Measurements from ENCODE around the gene PTPRU.

Gene PTPRU

GRCh38 chr1:29254346-29254745, 18.0 kb downstream of the PTPRU start:
- Histone ChIP-seq H3K27me3 (ENCODE audit: control insufficient read depth, insufficient read depth, low read length, poor library complexity, severe bottlenecking) (peaks cover 17% of the 10 kb centered on the region), H3K4me1 (ENCODE audit: control insufficient read depth, insufficient read depth, low read length) (peaks cover 30% of the 10 kb centered on the region), H3K4me3 (ENCODE audit: insufficient read depth, low read depth, low read length) (no peak overlapping the region), H3K9me3 (ENCODE audit: control insufficient read depth, low read length) (no peaks in the 10 kb centered on the region), H3K36me3 (ENCODE audit: control insufficient read depth, insufficient read depth, low read length) (no peaks in the 10 kb centered on the region), H3K27ac (ENCODE audit: insufficient read depth, low read depth, low read length, poor library complexity, severe bottlenecking) (no peak overlapping the region)
- 94 to 95% methylated on average over 7 of the region's 7 CpGs for whole genome bisulfite sequencing, 2 experiments

- peaks cover 25% of the 10 kb centered on the region for H3K27me3 ChIP-seq (ENCODE audit: control insufficient read depth, insufficient read depth, low read length, poor library complexity, severe bottlenecking)
- no peak overlapping the region for H3K27ac ChIP-seq (ENCODE audit: insufficient read depth, low read depth, low read length, poor library complexity, severe bottlenecking)
- H3K9me3 ChIP-seq (ENCODE audit: control insufficient read depth, low read length) = no peaks in the 10 kb centered on the region
- no peaks in the 10 kb centered on the region for H3K36me3 ChIP-seq (ENCODE audit: control insufficient read depth, insufficient read depth, low read length)
- 92 to 95% methylated on average over 10 of the region's 10 CpGs for WGBS, 2 experiments
- H3K4me1 ChIP-seq (ENCODE audit: control insufficient read depth, insufficient read depth, low read length) = peaks cover 22% of the 10 kb centered on the region
- no peak overlapping the region for H3K4me3 ChIP-seq (ENCODE audit: insufficient read depth, low read depth, low read length)
Measured at GRCh38 chr1:29255134-29255666, 18.9 kb downstream of the PTPRU start.

GRCh38 chr1:29256394-29256793, 20.1 kb downstream of the PTPRU start:
- no peak overlapping the region for H3K4me3 ChIP-seq (ENCODE audit: insufficient read depth, low read depth, low read length)
- H3K27ac ChIP-seq (ENCODE audit: insufficient read depth, low read depth, low read length, poor library complexity, severe bottlenecking) = no peak overlapping the region
- H3K36me3 ChIP-seq (ENCODE audit: control insufficient read depth, insufficient read depth, low read length) = no peaks in the 10 kb centered on the region
- no peaks in the 10 kb centered on the region for H3K9me3 ChIP-seq (ENCODE audit: control insufficient read depth, low read length)
- H3K27me3 ChIP-seq (ENCODE audit: control insufficient read depth, insufficient read depth, low read length, poor library complexity, severe bottlenecking) = peaks cover 29% of the 10 kb centered on the region
- peaks cover 19% of the 10 kb centered on the region for H3K4me1 ChIP-seq (ENCODE audit: control insufficient read depth, insufficient read depth, low read length)
- 80 to 84% methylated on average over 5 of the region's 5 CpGs for WGBS, 2 experiments

GRCh38 chr1:29256979-29257804, 20.9 kb downstream of the PTPRU start:
- 34% methylated on average over 11 of the region's 11 CpGs for WGBS, 2 experiments
- Histone ChIP-seq H3K4me1 (ENCODE audit: control insufficient read depth, insufficient read depth, low read length) (peaks cover 19% of the 10 kb centered on the region), H3K27me3 (ENCODE audit: control insufficient read depth, insufficient read depth, low read length, poor library complexity, severe bottlenecking) (peaks cover 29% of the 10 kb centered on the region), H3K4me3 (ENCODE audit: insufficient read depth, low read depth, low read length) (no peak overlapping the region), H3K36me3 (ENCODE audit: control insufficient read depth, insufficient read depth, low read length) (no peaks in the 10 kb centered on the region), H3K27ac (ENCODE audit: insufficient read depth, low read depth, low read length, poor library complexity, severe bottlenecking) (no peak overlapping the region), H3K9me3 (ENCODE audit: control insufficient read depth, low read length) (no peaks in the 10 kb centered on the region)

- Histone ChIP-seq H3K4me1 (ENCODE audit: control insufficient read depth, insufficient read depth, low read length) (peaks cover 19% of the 10 kb centered on the region), H3K36me3 (ENCODE audit: control insufficient read depth, insufficient read depth, low read length) (no peaks in the 10 kb centered on the region), H3K27me3 (ENCODE audit: control insufficient read depth, insufficient read depth, low read length, poor library complexity, severe bottlenecking) (peaks cover 29% of the 10 kb centered on the region), H3K4me3 (ENCODE audit: insufficient read depth, low read depth, low read length) (no peak overlapping the region), H3K9me3 (ENCODE audit: control insufficient read depth, low read length) (no peaks in the 10 kb centered on the region), H3K27ac (ENCODE audit: insufficient read depth, low read depth, low read length, poor library complexity, severe bottlenecking) (no peak overlapping the region)
- 91 to 94% methylated on average over 16 of the region's 16 CpGs for WGBS, 2 experiments
Measured at GRCh38 chr1:29258189-29258975, 22.1 kb downstream of the PTPRU start.

GRCh38 chr1:29258976-29259801, 22.9 kb downstream of the PTPRU start:
- Histone ChIP-seq H3K9me3 (ENCODE audit: control insufficient read depth, low read length) (no peaks in the 10 kb centered on the region), H3K27me3 (ENCODE audit: control insufficient read depth, insufficient read depth, low read length, poor library complexity, severe bottlenecking) (peaks cover 29% of the 10 kb centered on the region), H3K4me3 (ENCODE audit: insufficient read depth, low read depth, low read length) (peak overlapping the region; percentile 44), H3K27ac (ENCODE audit: insufficient read depth, low read depth, low read length, poor library complexity, severe bottlenecking) (no peak overlapping the region), H3K4me1 (ENCODE audit: control insufficient read depth, insufficient read depth, low read length) (peaks cover 19% of the 10 kb centered on the region), H3K36me3 (ENCODE audit: control insufficient read depth, insufficient read depth, low read length) (no peaks in the 10 kb centered on the region)
- WGBS, 2 experiments = 11% methylated on average over 38 of the region's 38 CpGs

GRCh38 chr1:29259802-29260441, 23.6 kb downstream of the PTPRU start:
- H3K27ac ChIP-seq (ENCODE audit: insufficient read depth, low read depth, low read length, poor library complexity, severe bottlenecking) = no peak overlapping the region
- WGBS, 2 experiments = 3 to 4% methylated on average over 56 of the region's 56 CpGs
- H3K4me1 ChIP-seq (ENCODE audit: control insufficient read depth, insufficient read depth, low read length) = peaks cover 19% of the 10 kb centered on the region

GRCh38 chr1:29260531-29260930, 24.2 kb downstream of the PTPRU start:
- peaks cover 29% of the 10 kb centered on the region for H3K27me3 ChIP-seq (ENCODE audit: control insufficient read depth, insufficient read depth, low read length, poor library complexity, severe bottlenecking)
- H3K36me3 ChIP-seq (ENCODE audit: control insufficient read depth, insufficient read depth, low read length) = no peaks in the 10 kb centered on the region
- peaks cover 19% of the 10 kb centered on the region for H3K4me1 ChIP-seq (ENCODE audit: control insufficient read depth, insufficient read depth, low read length)
- H3K4me3 ChIP-seq (ENCODE audit: insufficient read depth, low read depth, low read length) = no peak overlapping the region
- WGBS, 2 experiments = 92 to 93% methylated on average over 29 of the region's 29 CpGs
- H3K27ac ChIP-seq (ENCODE audit: insufficient read depth, low read depth, low read length, poor library complexity, severe bottlenecking) = no peak overlapping the region
- no peaks in the 10 kb centered on the region for H3K9me3 ChIP-seq (ENCODE audit: control insufficient read depth, low read length)

More at GRCh38 chr1:29259802-29260441, 23.6 kb downstream of the PTPRU start:
- H3K9me3 ChIP-seq (ENCODE audit: control insufficient read depth, low read length) = no peaks in the 10 kb centered on the region
- peaks cover 29% of the 10 kb centered on the region for H3K27me3 ChIP-seq (ENCODE audit: control insufficient read depth, insufficient read depth, low read length, poor library complexity, severe bottlenecking)
- H3K4me3 ChIP-seq (ENCODE audit: insufficient read depth, low read depth, low read length) = peak overlapping the region; percentile 44
- no peaks in the 10 kb centered on the region for H3K36me3 ChIP-seq (ENCODE audit: control insufficient read depth, insufficient read depth, low read length)

- H3K36me3 ChIP-seq (ENCODE audit: control insufficient read depth, insufficient read depth, low read length) = no peaks in the 10 kb centered on the region
- WGBS, 2 experiments = 91 to 93% methylated on average over 4 of the region's 4 CpGs
- peaks cover 6% of the 10 kb centered on the region for H3K27me3 ChIP-seq (ENCODE audit: control insufficient read depth, insufficient read depth, low read length, poor library complexity, severe bottlenecking)
- no peaks in the 10 kb centered on the region for H3K9me3 ChIP-seq (ENCODE audit: control insufficient read depth, low read length)
- H3K27ac ChIP-seq (ENCODE audit: insufficient read depth, low read depth, low read length, poor library complexity, severe bottlenecking) = no peak overlapping the region
- H3K4me3 ChIP-seq (ENCODE audit: insufficient read depth, low read depth, low read length) = no peak overlapping the region
- no peaks in the 10 kb centered on the region for H3K4me1 ChIP-seq (ENCODE audit: control insufficient read depth, insufficient read depth, low read length)
Measured at GRCh38 chr1:29264773-29265389, 28.6 kb downstream of the PTPRU start.

Measured in ectodermal cell (in vitro differentiated cells).